ENCODE measurements around the gene STAT3.
"Not testable (repeated sequence)": the region's sequence is repeated elsewhere in the genome, so short reads cannot be mapped to it uniquely, and the experiment has no call there.

STAT3 gene

DNA sequence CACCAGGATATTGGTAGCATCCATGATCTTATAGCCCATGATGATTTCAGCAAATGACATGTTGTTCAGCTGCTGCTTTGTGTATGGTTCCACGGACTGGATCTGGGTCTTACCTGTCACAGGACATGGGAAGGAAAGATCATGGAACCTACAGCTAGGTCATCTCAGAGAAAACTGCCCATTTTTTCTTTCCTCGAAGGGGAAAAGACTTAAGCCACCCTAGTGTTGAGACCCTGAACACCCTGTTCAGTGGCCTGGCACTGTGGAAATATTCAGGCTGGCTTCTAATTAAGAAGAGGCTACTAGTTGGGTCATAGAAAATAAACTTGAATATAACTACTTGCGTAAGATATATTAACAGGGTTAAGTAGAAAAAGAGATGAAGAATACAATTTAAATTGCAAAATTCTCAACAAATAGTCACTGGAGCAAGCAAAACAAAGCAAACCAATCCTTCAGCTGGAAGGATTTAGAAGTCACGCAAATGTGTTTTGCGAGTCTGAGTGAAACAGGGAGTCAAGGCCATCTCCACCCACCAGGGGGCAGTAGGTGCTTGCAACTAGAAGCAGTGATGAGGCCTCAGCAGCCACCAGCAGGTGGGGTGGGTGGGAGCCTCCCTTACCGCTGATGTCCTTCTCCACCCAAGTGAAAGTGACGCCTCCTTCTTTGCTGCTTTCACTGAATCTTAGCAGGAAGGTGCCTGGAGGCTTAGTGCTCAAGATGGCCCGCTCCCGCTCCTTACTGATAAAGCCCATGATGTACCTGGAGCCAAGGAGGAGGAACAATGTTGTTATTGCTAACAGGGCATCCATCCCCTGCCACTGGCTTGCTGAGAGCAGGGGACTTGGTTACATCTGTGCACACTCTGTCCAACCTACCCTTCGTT, 65.6 kb downstream of the STAT3 start:
- peak; percentile 85 for DNase-seq (ENCODE audit: low read depth)
- no peak overlapping the region for H3K4me3 ChIP-seq (ENCODE audit: control insufficient read depth, low read depth, low read length)
- TF ChIP-seq, protein P1, sequence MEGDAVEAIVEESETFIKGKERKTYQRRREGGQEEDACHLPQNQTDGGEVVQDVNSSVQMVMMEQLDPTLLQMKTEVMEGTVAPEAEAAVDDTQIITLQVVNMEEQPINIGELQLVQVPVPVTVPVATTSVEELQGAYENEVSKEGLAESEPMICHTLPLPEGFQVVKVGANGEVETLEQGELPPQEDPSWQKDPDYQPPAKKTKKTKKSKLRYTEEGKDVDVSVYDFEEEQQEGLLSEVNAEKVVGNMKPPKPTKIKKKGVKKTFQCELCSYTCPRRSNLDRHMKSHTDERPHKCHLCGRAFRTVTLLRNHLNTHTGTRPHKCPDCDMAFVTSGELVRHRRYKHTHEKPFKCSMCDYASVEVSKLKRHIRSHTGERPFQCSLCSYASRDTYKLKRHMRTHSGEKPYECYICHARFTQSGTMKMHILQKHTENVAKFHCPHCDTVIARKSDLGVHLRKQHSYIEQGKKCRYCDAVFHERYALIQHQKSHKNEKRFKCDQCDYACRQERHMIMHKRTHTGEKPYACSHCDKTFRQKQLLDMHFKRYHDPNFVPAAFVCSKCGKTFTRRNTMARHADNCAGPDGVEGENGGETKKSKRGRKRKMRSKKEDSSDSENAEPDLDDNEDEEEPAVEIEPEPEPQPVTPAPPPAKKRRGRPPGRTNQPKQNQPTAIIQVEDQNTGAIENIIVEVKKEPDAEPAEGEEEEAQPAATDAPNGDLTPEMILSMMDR (IDR thresholded peaks at IDR 0.05; ENCODE audit: control insufficient read depth, insufficient read depth, low read depth, low read length, missing control alignments): peak; percentile 100

DNA sequence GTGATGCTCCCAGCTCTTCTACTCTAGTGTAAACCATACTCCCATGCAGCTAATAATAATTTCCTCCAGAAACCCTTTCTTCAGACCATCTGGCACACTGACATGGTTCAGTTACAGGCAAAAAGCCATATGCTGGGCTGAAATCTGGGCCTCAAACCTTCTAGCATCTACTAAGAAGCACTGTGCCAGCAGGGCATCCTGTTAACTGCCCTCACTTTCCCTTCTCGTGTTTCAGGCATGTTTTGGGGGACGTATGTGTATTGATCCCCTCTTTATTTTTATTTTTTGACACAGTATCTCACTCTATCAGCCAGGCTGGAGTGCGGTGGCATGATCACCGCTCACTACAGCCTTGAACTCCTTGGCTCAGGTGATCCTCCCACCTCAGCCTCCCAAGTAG, 66.7 kb downstream of the STAT3 start:
- TF ChIP-seq, protein P1 (IDR thresholded peaks at IDR 0.05; ENCODE audit: control insufficient read depth, insufficient read depth, low read depth, low read length, missing control alignments): no peak
- H3K4me3 ChIP-seq (ENCODE audit: control insufficient read depth, low read depth, low read length): no peak overlapping the region
- DNase-seq (ENCODE audit: low read depth): no peak

DNA sequence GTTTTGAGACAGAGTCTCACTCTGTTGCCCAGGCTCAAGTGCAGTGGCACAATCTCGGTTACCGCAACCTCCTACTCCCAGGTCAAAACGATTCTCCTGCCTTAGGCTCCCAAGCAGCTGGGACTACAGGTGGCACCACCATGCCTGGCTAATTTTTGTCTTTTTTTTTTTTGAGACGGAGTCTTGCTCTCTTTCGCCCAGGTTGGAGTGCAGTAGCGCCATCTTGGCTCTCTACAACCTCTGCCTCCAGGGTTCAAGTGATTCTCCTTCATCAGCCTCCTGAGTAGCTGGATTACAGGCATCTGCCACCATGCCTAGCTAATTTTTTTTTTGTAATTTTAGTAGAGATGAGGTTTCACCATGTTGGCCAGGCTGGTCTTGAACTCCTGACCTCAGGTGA, 70.3 kb downstream of the STAT3 start:
- DNase-seq (ENCODE audit: low read depth); H3K4me3 ChIP-seq (ENCODE audit: control insufficient read depth, low read depth, low read length): not testable (repeated sequence)

DNA sequence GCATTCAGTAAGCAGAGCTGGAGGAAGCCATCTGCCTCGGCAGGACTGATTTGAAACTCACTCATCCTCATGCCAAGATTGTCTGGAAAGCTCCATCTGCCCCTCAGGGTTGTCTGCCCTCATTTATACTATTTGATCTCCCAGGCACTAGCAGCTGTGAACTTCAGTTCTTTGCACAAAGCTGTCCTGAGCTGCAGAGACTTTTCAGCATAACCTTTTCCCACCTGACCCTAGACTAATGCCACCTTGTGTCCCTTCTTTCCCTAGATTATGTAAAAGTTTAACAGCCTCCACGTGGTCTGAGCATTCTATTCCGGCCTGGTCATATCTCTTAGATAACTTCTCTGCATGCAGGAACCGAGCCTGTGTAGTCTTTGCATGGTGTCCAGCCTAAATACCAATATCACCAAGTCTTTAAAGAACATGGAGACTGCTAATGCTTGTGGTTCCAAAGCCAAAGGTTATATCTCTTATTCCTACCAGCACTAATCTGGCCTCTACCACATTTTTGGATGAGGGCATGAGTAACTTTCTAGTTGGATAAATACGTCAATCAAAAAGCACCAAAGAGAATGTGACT, 70.9 kb downstream of the STAT3 start:
- no peak overlapping the region for H3K4me3 ChIP-seq (ENCODE audit: control insufficient read depth, low read depth, low read length)

DNA sequence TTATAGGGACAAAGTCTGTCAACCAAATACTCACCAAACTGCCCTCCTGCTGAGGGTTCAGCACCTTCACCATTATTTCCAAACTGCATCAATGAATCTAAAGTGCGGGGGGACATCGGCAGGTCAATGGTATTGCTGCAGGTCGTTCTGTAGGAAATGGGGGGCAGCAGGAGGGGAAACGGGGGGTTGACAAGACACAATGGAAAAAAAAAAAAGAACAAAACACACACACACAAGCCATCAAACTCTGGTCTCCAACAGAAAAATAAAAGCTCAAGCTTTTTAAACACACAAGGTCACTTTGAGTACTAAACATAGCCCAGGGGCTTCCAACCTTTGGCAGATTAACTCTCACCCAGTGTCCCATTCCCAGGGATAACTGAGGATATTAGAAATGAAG, 71.5 kb downstream of the STAT3 start:
- no peak overlapping the region for H3K4me3 ChIP-seq (ENCODE audit: control insufficient read depth, low read depth, low read length)
- TF ChIP-seq, protein P1 (IDR thresholded peaks at IDR 0.05; ENCODE audit: control insufficient read depth, insufficient read depth, low read depth, low read length, missing control alignments): no peak
- no peak for DNase-seq (ENCODE audit: low read depth)

More for the DNA sequence above, 70.9 kb downstream of the STAT3 start:
- TF ChIP-seq, protein P1 (IDR thresholded peaks at IDR 0.05; ENCODE audit: control insufficient read depth, insufficient read depth, low read depth, low read length, missing control alignments): no peak
- DNase-seq (ENCODE audit: low read depth): no peak

DNA sequence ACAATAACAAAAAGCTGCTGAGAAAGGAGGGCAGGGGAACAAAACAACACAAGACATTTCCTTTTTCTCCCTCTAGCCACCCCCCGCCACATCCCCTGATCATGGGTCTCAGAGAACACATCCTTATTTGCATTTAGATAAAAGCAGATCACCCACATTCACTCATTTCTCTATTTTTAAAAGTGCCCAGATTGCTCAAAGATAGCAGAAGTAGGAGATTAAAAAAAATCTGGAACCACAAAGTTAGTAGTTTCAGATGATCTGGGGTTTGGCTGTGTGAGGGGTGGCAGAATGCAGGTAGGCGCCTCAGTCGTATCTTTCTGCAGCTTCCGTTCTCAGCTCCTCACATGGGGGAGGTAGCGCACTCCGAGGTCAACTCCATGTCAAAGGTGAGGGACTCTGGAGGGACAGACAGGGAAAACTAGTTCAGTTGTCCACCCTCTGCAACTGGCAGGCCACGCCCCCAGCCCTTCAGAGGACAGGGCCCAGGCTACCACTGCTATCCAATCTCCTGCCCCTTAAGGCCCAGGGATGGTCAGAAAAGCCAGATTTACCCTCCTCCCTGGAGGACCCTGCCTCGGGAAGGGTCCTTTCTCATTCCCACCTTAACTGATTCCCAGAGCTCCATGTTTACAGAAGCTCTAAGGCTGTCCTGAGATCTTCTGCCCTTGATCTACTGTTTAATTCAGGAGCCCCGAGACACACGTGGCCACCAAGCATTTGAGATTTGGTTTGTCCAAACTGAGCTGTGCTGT, 72.7 kb downstream of the STAT3 start:
- no peak overlapping the region for H3K4me3 ChIP-seq (ENCODE audit: control insufficient read depth, low read depth, low read length)
- TF ChIP-seq, protein P1 (IDR thresholded peaks at IDR 0.05; ENCODE audit: control insufficient read depth, insufficient read depth, low read depth, low read length, missing control alignments): no peak
- no peak for DNase-seq (ENCODE audit: low read depth)

Measured in AG09309 (cell line).